Measurements from ENCODE around the gene SH3YL1. TPM values are rescaled to one million over a fixed set of nuclear protein-coding genes. Genes with fewer than 3 reads are reported as not detected.

The SH3YL1 gene
- total RNA-seq, 2 donors from 2014 or later = 72.4 to 117 TPM

DNA sequence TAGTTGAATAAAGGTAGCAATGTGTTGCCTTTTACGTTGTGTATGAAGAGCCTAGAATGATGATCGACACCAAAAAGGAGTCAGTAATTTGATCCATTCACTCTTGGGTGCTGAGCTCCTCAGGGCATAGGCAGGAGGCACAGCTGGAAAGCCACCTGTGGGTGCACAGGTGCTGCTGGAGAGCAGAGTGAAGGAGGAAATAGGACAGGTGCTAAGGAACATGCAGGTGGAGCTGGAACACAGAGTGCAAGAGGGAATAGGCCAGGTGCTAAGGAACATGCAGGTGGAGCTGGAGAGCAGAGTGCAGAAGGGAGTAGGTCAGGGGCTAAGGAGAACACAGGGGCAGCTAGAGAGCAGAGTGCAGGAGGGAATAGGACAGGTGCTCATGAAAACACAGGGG lies 86.1 kb downstream of the SH3YL1 start:
- no peak overlapping the region for H3K27ac ChIP-seq
- WGBS = 72% methylated on average over 2 of the region's 2 CpGs
- TF ChIP-seq CTCF (IDR thresholded peaks at IDR 0.05) (no peak), POLR2A (IDR thresholded peaks at IDR 0.05) (no peak)
- no peak for DNase-seq (ENCODE audit: low spot score)
- H3K36me3 ChIP-seq = no peaks in the 10 kb centered on the region
- H3K9me3 ChIP-seq = no peaks in the 10 kb centered on the region
- H3K27me3 ChIP-seq (replicated peaks; ENCODE audit: insufficient read depth) = no peaks in the 10 kb centered on the region
- H3K4me3 ChIP-seq = no peak overlapping the region
- H3K4me1 ChIP-seq (replicated peaks) = no peaks in the 10 kb centered on the region
- intact Hi-C loops (cut with DNase I) = no loop called here

GRCh38 chr2:176917-177316 lies 86.9 kb downstream of the SH3YL1 start:
- no peaks in the 10 kb centered on the region for H3K36me3 ChIP-seq
- no peaks in the 10 kb centered on the region for H3K27me3 ChIP-seq (replicated peaks; ENCODE audit: insufficient read depth)
- H3K27ac ChIP-seq = no peak overlapping the region
- WGBS = 46% methylated on average over 1 of the region's 1 CpG
- no peak overlapping the region for H3K4me3 ChIP-seq
- no peak for DNase-seq (ENCODE audit: low spot score)
- no peaks in the 10 kb centered on the region for H3K4me1 ChIP-seq (replicated peaks)
- no peak for TF ChIP-seq POLR2A (IDR thresholded peaks at IDR 0.05)
- TF ChIP-seq POLR2AphosphoS5 (IDR thresholded peaks at IDR 0.05) = no peak
- TF ChIP-seq CTCF (IDR thresholded peaks at IDR 0.05) = no peak
- intact Hi-C loops (cut with DNase I) = no loop called here
- no peaks in the 10 kb centered on the region for H3K9me3 ChIP-seq

DNA sequence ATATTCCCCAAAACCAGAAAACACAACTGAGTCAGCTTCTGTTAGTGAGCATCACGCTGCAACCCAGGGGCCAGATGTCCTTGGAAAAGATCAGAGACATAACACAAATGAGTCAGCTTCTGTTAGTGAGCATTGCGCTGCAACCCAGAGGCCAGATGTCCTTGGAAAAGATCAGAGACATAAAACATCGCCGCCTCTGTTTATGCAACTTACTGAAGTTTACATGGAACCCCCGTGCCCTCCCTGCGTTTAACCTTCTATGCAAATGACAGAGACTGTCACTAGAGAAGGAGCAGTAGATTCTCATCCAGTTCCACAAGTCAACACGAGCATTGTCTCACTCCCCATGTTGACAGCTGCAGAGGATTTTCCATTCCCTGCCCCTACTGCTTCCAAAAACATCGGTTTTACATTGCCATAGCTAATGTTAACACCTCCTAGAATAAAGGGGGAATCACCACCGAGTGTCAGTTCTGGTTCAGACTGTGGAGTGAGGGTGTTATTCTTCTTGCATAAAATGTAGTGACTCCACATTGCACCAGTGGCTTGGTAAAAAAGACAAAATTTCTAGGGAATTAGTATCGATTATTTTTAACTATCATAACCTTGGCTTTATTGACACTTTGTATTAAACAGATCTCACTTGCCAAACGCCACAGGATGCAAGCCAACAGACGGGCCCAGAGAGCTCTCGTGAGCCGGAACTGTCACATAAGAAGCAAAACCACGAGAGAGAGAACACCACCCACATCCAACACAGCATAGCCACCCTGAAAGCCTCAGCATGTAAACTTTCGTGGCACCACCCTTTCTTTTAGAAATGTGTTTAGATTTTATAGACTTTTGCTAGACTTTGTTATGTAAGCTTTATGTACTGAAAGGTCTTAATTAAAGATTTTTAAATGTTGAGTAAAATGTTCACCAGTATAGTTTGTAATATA lies 87.7 kb downstream of the SH3YL1 start:
- WGBS = 41% methylated on average over 16 of the region's 16 CpGs
- intact Hi-C loops (cut with DNase I) = no loop called here
- no peaks in the 10 kb centered on the region for H3K36me3 ChIP-seq
- H3K27ac ChIP-seq = no peak overlapping the region
- TF ChIP-seq CTCF (IDR thresholded peaks at IDR 0.05) = no peak
- no peak for TF ChIP-seq POLR2A (IDR thresholded peaks at IDR 0.05)
- TF ChIP-seq POLR2AphosphoS5 (IDR thresholded peaks at IDR 0.05) = no peak
- H3K4me1 ChIP-seq (replicated peaks) = no peaks in the 10 kb centered on the region
- no peak overlapping the region for H3K4me3 ChIP-seq
- no peaks in the 10 kb centered on the region for H3K9me3 ChIP-seq
- H3K27me3 ChIP-seq (replicated peaks; ENCODE audit: insufficient read depth) = no peaks in the 10 kb centered on the region
- no peak for DNase-seq (ENCODE audit: low spot score)

GRCh38 chr2:175161-175786 lies 88.6 kb downstream of the SH3YL1 start:
- no peaks in the 10 kb centered on the region for H3K9me3 ChIP-seq
- intact Hi-C loops (cut with DNase I) = no loop called here
- no peaks in the 10 kb centered on the region for H3K4me1 ChIP-seq (replicated peaks)
- H3K27ac ChIP-seq = no peak overlapping the region
- no peaks in the 10 kb centered on the region for H3K27me3 ChIP-seq (replicated peaks; ENCODE audit: insufficient read depth)
- TF ChIP-seq POLR2A (IDR thresholded peaks at IDR 0.05) (no peak), POLR2AphosphoS5 (IDR thresholded peaks at IDR 0.05) (no peak), CTCF (IDR thresholded peaks at IDR 0.05) (no peak)
- no peak for DNase-seq (ENCODE audit: low spot score)
- H3K4me3 ChIP-seq = no peak overlapping the region
- H3K36me3 ChIP-seq = no peaks in the 10 kb centered on the region
- 59% methylated on average over 8 of the region's 8 CpGs for WGBS

Data from prostate gland (tissue), 2 donors.